ENCODE results near the gene TCIRG1.
A peak's percentile ranks its signal among the peaks of the same experiment; 100 is the strongest.

The TCIRG1 gene

DNA sequence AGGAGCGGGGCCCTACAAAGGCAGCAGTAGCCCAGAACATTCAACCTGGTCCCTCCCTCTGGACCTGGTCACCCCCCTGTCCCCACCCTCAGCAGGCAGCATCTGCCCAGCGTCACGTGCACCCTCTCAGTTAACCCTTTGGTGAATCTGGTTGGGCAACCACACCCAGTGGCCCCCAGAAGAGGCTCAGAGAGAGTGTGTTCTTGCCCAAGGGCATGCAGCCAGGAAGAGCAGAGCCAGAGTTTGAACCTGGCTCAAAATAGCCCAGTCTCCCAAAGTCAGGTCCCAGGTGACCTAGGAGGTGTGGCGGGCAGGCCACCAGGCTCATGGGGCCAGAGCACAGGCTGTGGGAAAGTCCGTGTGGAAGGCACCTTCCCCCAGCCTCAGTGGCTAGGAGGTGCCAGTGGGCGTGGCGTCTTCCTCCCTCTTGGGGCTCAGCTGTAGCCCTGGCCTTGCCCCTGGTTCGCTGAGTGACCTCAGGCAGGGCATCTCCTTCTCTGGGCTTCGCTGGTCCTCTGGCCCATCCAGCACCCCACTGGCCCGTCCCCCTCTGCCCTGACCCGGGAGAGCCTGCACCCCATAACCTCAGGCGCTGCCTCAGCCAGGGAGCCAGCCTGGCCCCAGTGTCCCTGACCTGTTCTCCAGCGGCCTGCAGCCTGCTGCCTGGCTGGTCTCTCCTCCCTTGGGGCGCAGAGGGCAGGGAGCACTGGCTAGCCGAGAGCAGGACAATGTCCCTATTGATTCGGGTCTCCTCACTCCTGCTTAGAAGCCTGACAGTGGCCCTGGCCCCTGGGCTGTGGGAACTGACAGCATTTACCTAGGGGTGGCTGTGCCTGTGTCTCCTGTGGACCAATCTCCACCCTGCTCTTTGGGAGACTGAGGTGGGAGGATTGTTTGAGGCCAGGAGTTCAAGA, 21.7 kb upstream of the TCIRG1 start:
- no peak for DNase-seq (ENCODE audit: low read depth, low spot score)

DNA sequence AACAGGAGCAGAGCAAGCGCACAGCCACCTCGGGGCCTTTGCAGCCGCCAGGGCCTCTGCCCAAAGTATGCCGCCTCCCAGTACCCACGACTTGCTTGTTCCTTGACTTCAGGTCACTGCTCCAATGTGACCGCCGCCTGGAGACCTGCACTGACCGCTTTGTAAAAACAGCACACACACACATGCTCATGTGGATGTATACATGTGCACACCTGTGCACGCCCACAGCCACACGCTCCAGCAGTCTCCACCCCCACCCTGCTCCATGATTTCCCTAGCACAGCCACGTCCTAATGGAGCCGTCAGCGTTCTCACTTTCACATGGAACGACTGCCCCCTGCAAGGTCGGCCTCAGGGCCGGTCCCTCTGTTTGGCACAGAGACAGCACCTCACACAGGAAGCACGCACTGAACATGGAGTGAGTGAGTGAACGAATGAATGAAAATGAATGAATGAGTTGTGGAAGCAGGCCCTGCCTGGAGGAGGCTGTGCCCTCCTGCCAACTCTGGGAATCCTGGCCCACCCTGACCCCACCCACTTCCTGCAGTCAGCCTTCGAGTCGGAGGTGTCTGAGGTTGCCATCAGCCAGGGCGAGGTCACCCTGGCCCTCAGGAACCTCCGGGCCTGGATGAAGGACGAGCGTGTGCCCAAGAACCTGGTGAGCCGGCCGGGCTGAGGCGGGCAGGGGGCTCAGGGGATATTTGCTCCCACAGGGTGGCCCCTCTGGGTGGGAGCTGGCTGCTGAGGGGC, 20.7 kb upstream of the TCIRG1 start:
- no peak for DNase-seq (ENCODE audit: low read depth, low spot score)

DNA sequence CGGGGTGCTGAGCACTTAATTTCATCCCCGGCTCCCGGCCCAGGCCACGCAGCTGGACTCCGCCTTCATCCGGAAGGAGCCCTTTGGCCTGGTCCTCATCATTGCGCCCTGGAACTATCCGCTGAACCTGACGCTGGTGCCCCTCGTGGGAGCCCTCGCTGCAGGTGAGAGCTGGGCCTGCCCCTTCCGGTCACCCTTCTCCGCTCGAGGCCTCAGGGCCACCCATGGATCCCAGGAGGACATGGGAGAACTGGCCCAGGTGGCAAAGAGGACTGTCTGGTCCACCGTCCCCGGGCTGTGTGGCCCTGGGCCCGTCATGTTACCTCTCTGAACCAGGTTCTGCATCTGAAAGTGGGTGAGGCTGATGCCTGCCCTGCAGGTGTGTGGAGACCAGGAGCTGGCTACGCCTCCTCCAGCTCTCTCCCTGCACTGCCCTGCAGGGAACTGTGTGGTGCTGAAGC, 20.1 kb upstream of the TCIRG1 start:
- no peak for DNase-seq (ENCODE audit: low read depth, low spot score)

GRCh38 chr11:68019486-68019885, 19.3 kb upstream of the TCIRG1 start:
- no peak for DNase-seq (ENCODE audit: low read depth, low spot score)

DNA sequence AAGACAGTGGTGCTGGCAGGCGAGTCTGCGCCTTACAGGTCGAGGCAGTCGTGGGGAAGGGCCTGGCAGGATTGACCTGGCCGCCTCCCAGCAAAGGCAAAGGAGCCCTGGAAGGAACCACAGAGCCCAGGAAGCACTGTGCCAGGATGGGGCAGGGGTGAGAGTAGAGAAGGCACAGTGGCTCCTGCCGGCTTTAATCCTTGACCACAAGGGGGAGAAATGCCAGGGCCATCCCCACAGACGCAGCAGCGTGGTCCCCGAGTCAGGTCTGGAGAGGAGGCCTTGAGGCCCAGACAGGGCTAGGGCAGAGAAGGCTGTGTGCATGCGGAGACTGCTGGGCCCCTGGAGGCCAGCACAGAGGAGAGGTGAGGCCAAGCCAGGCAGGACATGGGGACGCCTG, 18.2 kb upstream of the TCIRG1 start:
- no peak for DNase-seq (ENCODE audit: low read depth, low spot score)

- no peak for DNase-seq (ENCODE audit: low read depth, low spot score)
These were observed 17.5 kb upstream of the TCIRG1 start for GRCh38 chr11:68021167-68021787.

DNA sequence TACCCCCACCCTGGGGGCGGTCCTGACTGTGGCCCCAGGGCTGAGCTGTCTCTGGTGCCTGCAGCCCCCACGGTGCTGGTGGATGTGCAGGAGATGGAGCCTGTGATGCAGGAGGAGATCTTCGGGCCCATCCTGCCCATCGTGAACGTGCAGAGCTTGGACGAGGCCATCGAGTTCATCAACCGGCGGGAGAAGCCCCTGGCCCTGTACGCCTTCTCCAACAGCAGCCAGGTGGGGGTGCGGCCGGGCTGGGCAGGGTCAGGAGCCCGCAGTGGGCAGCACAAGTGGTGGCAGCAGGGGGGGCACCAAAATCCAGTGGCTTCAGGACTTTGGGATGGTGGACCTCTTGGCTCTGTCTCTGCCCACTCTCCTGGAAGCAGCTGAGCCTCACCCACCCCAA, 16.3 kb upstream of the TCIRG1 start:
- no peak for DNase-seq (ENCODE audit: low read depth, low spot score)

- no peak for DNase-seq (ENCODE audit: low read depth, low spot score)
These were observed 14.3 kb upstream of the TCIRG1 start for GRCh38 chr11:68024508-68024907.

DNA sequence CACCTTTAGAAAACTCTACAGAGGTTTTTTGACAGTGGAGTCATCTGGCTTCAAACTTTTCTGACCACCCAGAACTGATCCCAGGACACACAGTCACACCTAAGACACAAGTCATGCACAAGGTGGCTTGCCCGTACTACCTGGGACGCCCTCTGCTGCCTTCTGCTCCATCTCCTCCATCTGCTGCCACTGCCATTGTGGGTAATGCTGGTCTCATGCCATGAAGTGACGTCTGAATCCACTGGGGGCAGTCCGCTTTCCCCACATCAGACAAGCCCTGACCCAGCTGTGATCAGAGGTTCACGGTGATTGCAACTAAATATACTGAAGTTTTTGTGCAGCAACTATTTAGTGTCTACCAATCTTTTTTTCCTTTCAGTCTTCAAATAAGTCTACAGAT, 13.8 kb upstream of the TCIRG1 start:
- no peak for DNase-seq (ENCODE audit: low read depth, low spot score)

GRCh38 chr11:68026391-68027105, 12.3 kb upstream of the TCIRG1 start:
- no peak for DNase-seq (ENCODE audit: low read depth, low spot score)

DNA sequence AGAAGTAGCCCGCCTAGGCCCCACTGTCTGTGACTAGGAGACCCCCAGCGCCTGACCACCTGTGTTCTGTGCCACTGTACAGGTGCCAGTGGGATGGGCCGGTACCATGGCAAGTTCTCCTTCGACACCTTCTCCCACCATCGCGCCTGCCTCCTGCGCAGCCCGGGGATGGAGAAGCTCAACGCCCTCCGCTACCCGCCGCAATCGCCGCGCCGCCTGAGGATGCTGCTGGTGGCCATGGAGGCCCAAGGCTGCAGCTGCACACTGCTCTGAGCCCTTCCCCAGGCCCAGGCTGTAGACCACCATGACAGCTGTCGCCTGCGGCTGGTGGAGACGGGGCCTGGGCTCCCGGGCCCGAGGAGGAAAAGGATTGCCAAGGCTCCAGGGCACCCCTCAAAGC, 11.2 kb upstream of the TCIRG1 start:
- no peak for DNase-seq (ENCODE audit: low read depth, low spot score)

DNA sequence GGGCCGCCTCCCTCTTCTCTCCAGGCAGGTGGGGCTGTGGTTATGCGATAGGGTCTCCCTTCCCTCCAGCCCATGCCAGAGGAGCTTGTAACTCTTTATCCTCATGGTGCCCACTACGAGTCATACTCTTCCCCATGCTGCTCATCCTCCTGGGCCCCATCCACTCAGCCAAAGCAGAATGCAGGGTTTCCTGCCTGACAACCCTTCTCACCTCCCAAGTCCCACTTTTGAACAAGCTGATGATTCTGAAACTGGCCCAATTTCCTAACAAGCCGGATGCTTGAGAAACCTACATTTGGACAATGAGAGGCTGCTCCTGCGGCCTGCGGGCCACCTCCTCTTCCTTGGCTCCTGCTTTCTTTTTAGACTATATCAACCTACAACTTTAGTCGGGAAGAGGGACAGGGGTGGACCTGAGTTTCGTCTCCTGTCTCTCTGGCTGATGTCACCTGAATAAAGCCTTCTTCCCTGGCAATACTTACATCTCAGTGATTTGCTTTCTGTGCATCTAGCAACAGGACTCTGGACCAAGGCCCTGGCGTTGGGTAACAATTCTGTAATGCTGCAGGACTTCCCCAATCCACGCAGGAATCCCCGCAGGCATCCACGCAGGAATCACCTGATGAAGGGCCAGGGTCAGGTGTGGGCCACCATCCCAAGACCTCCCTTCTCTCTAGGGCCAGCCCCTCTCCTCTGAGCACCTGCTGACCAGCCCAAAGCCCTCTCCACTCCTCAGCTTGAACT, 9.9 kb upstream of the TCIRG1 start:
- DNase-seq (ENCODE audit: low read depth, low spot score): no peak

- DNase-seq (ENCODE audit: low read depth, low spot score): peak; percentile 97
These were observed 8.3 kb upstream of the TCIRG1 start, which contains the start of gene NDUFS8 for GRCh38 chr11:68030318-68031143. NDUFS8 (plus strand) TSS chr11:68030681; CDS start chr11:68032152, 1,471 bp downstream.

DNA sequence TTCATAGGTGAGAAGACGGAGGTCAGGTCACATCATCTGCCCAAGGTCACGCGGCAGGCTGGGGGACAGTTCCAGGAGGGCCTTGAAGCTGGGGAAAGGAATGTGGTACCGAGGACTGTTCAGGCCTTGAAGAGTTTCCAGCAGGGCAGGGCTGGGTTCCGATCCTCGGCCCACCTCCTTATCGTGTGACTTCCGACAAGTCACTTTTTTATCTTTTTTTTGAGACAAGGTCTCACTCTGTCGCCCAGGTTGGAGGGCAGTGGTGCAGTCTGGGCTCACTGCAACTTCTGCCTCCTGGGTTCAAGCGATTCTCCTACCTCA, 7.7 kb upstream of the TCIRG1 start:
- no peak for DNase-seq (ENCODE audit: low read depth, low spot score)

GRCh38 chr11:68032003-68032402, 6.8 kb upstream of the TCIRG1 start:
- no peak for DNase-seq (ENCODE audit: low read depth, low spot score)

GRCh38 chr11:68032997-68033707, 5.7 kb upstream of the TCIRG1 start:
- DNase-seq (ENCODE audit: low read depth, low spot score): no peak

DNA sequence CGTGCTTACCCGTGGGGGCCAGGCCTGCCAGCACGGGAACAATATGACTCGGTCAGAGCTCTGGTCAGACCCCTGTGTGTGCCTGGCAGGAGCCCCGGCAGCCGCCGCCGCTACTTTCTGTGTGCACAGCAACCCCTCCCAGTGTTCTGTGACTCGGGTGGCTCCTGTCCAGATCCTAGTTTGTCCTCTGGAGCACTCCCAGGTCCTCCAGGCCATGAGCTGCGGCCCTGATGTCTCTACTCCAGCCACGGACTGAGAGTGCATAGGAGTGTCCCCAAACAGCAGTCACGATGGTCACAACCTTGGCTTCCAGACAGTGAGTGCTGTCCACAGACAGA, 5.1 kb upstream of the TCIRG1 start:
- DNase-seq (ENCODE audit: low read depth, low spot score): no peak

DNA sequence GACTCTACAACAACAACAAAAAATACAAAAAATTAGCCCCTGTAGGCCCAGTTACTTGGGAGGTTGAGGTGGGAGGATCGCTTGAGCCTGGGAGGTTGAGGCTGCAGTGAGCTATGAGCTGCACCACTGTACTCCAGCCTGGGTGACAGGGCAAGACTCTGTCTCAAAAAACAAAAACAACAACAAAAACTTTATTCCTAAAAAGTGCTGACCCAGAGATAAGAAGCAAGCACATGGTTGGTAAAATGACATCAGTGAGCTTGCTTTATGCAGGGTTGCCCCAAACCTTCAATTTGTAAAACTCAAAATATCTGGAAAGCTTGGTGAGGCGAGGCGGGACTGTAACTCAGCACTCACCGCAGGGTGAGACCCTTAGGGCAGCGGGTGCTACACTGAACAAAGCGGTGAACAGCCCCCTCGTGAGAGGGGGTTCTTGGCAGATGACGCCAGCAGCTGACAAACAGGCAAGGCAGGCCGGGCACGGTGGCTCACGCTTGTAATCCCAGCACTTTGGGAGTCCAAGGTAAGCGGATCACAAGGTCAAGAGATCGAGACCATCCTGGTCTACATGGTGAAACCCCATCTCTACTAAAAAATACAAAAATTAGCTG, 3.5 kb upstream of the TCIRG1 start:
- no peak for DNase-seq (ENCODE audit: low read depth, low spot score)

DNA sequence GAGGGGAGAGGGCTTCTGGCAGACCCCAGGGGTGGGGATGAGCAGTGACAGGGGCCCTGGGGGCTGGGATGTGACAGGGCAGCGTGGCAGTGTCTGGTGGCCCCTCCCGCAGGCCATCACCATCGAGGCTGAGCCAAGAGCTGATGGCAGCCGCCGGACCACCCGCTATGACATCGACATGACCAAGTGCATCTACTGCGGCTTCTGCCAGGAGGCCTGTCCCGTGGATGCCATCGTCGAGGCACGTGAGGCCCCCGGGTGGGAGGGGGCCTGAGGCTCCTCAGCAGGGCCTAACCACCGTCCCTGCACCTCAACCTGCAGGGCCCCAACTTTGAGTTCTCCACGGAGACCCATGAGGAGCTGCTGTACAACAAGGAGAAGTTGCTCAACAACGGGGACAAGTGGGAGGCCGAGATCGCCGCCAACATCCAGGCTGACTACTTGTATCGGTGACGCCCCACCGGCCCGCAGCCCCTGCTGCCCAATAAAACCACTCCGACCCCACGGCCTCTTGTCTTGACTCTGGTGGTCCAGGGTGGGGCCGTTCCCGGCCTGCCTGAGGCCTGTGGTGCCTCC, 2.6 kb upstream of the TCIRG1 start:
- DNase-seq (ENCODE audit: low read depth, low spot score): no peak

Measured in iPS DF 19.7 (cell line).